Kidney (tissue), 14 donors: ENCODE data around the gene BCL10. TPM values are rescaled to one million over a fixed set of nuclear protein-coding genes. Genes with fewer than 3 reads are reported as not detected.

Experiments
- DNase-seq, 5 donors: peaks; one replicate each; pipeline ENCODE4 v3.0.0-alpha.2; 2013 to 2020
- FAIRE-seq: peaks from 2 replicates; lab custom pipeline; 2012; peaks lifted over from hg19 to GRCh38; lab: Jason Lieb, UNC
- H3K27ac ChIP-seq, 2 donors: one replicate each; pipeline ENCODE4 v1.7.0; 2013; ENCODE audit warnings: low read depth in 2 of 2, low read length in 2 of 2, inconsistent platforms in 1 of 2
- H3K27me3 ChIP-seq: one replicate; pipeline ENCODE4 v1.7.1; 2013; ENCODE audit warnings: low read length, inconsistent platforms; ENCODE audit not compliant: control insufficient read depth, insufficient read depth
- H3K36me3 ChIP-seq, 3 donors: one replicate each; pipeline versions ENCODE4 v1.7.0 to v1.7.1; 2013; ENCODE audit warnings: low read length in 3 of 3, control low read depth in 1 of 3, inconsistent platforms in 1 of 3; ENCODE audit not compliant: insufficient read depth in 3 of 3, control insufficient read depth in 2 of 3
- H3K4me1 ChIP-seq, 3 donors: one replicate each; pipeline versions ENCODE4 v1.7.0 to v1.7.1; 2013; ENCODE audit warnings: low read length in 3 of 3, inconsistent platforms in 1 of 3, low read depth in 1 of 3; ENCODE audit not compliant: control insufficient read depth in 2 of 3, insufficient read depth in 2 of 3
- H3K4me3 ChIP-seq, 3 donors: one replicate each; pipeline versions ENCODE4 v1.7.0 to v1.8.1; 2013; ENCODE audit warnings: low read length in 3 of 3, control low read depth in 1 of 3, inconsistent platforms in 1 of 3
- H3K9ac ChIP-seq, 3 donors: one replicate each; pipeline versions ENCODE4 v1.7.0 to v1.7.1; 2013; ENCODE audit warnings: low read length in 3 of 3, control low read depth in 1 of 3, inconsistent platforms in 1 of 3
- H3K9me3 ChIP-seq, 3 donors: one replicate each; pipeline versions ENCODE4 v1.7.0 to v1.7.1; 2013; ENCODE audit warnings: low read length in 3 of 3, control low read depth in 1 of 3, inconsistent platforms in 1 of 3; ENCODE audit not compliant: control insufficient read depth in 2 of 3, insufficient read depth in 1 of 3
- intact Hi-C: fragments of 100-400 bp; cut with DNase I; formaldehyde crosslinking; loops from one replicate; pipeline ENCODE4 v1.11.1; 2022
- polyA plus RNA-seq: library from polyadenylated mRNA; stranded (reverse); fragments of 350-450 nt; fragmentation: Illumina TruSeq; extraction: RNeasy Lipid Tissue Mini Kit (QIAGEN cat#74804); gene quantifications from one replicate; pipeline ENCODE4 v1.2.3, GENCODE V29; 2014; ENCODE audit warnings: low read depth, low replicate concordance; ENCODE audit not compliant: insufficient read depth
- total RNA-seq: library from RNA; stranded (reverse); fragmentation: NEBNext Ultra II Directional; extraction: Animal tissue kit (Norgen Biotek cat#: 25700); gene quantifications from one replicate; pipeline ENCODE4 v1.2.1, GENCODE V29; 2021
- TF ChIP-seq, protein P1 (sequence below): IDR thresholded peaks from 3 replicates; pipeline ENCODE4 v1.5.1; 2012; ENCODE audit warnings: mild to moderate bottlenecking, moderate library complexity, borderline replicate concordance; ENCODE audit not compliant: insufficient read depth; ENCODE audit errors: extremely low read depth
- donor health status: control.
- donor health status: control.
- donor health status: control.
- donor health status: control.
- donor health status: control.
- donor health status: DM: yes; HTN: yes; CAD: no.
- donor health status: Normal renal cell carcinoma (clear cell type).

Gene BCL10
- total and polyA plus RNA-seq, 2 donors from 2014 or later: 7.8 to 27.1 TPM

DNA sequence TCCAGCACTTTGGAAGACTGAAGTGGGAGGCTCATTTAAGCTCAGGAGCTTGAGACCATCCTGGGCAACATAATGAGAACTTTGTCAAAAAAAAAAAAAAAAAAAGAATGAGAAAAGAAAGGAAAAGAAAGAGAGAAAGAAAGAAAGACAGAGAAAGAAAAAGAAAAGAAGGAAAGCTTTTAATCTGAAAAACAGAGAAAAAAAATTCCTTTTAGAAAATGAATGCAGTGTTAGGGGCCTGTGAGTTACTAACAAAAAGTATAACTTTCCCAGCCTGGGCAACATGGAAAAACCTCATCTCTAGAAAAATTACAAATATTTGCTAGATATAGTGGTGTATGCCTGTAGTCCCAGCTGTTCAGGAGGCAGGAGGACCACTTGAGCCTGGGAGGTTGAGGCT, 59.7 kb downstream of the BCL10 start:
- FAIRE-seq (no peak), DNase-seq (no peak)
- TF ChIP-seq, protein P1, sequence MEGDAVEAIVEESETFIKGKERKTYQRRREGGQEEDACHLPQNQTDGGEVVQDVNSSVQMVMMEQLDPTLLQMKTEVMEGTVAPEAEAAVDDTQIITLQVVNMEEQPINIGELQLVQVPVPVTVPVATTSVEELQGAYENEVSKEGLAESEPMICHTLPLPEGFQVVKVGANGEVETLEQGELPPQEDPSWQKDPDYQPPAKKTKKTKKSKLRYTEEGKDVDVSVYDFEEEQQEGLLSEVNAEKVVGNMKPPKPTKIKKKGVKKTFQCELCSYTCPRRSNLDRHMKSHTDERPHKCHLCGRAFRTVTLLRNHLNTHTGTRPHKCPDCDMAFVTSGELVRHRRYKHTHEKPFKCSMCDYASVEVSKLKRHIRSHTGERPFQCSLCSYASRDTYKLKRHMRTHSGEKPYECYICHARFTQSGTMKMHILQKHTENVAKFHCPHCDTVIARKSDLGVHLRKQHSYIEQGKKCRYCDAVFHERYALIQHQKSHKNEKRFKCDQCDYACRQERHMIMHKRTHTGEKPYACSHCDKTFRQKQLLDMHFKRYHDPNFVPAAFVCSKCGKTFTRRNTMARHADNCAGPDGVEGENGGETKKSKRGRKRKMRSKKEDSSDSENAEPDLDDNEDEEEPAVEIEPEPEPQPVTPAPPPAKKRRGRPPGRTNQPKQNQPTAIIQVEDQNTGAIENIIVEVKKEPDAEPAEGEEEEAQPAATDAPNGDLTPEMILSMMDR: no peak
- Histone ChIP-seq H3K36me3 (no peaks in the 10 kb centered on the region), H3K4me1 (peaks cover 0 to 4% (median 0%) of the 10 kb centered on the region in 3 donors), H3K27me3 (no peaks in the 10 kb centered on the region), H3K27ac (no peak overlapping the region), H3K9me3 (no peaks in the 10 kb centered on the region), H3K9ac (no peak overlapping the region), H3K4me3 (no peak overlapping the region)
- intact Hi-C loops: no loop called here

Other genes with a start within 250 kb of the BCL10 start
- 3.1 TPM for gene MCOLN3, start 228.1 kb downstream of the BCL10 start, total RNA-seq
- gene MCOLN3, start 228.1 kb downstream of the BCL10 start, polyA plus RNA-seq: 7.8 TPM
- 7.0 TPM for gene SYDE2, start 75.6 kb downstream of the BCL10 start, total RNA-seq
- 1.3 TPM for gene SYDE2, start 75.6 kb downstream of the BCL10 start, polyA plus RNA-seq
- 18.7 TPM for gene C1orf52, start 17.0 kb downstream of the BCL10 start, total RNA-seq
- 15.0 TPM for gene C1orf52, start 17.0 kb downstream of the BCL10 start, polyA plus RNA-seq
- gene DDAH1, start 188.5 kb upstream of the BCL10 start, total RNA-seq: 73.1 TPM
- gene DDAH1, start 188.5 kb upstream of the BCL10 start, polyA plus RNA-seq: 98.9 TPM